ENCODE data around the gene SP140L.
"Not testable (repeated sequence)": the region's sequence is repeated elsewhere in the genome, so short reads cannot be mapped to it uniquely, and the experiment has no call there.

The SP140L gene

DNA sequence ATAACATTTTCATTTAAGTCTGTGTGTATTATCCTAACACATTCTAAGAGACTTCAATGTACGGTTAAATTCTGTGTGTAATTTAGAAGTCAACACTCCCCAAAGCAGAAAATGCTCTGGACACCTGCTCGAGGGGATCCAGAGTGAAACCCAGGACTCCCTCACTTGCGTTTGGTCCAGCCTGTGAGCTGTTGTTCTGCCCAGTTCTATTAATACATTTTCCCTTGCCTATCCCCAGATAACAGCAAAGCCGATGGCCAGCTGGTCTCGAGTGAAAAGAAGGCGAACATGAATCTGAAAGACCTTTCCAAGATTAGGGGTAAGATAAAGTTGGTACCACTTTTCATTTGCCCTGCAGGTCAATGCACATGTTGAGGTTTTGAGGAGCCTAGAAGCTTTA, 58.0 kb downstream of the SP140L start:
- DNase-seq: no peak

DNA sequence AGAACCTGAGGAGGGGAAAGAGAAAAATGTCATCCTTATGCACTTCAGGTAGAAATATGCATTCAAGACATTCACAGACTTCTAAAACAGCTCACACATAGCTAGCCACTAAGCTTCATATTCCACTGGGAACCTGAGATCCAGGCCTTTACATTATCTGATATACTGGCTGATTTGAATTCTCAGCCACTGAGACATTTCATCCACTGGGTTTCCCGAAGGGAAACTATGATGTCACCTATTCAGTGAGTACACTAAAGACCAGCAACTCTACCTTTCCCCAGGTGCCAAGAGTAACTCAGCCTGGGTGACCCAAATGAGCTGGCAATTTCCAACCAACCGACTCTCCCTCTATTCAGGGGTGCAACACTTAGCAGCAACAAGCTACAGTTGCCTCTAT, 67.3 kb downstream of the SP140L start:
- DNase-seq: no peak

DNA sequence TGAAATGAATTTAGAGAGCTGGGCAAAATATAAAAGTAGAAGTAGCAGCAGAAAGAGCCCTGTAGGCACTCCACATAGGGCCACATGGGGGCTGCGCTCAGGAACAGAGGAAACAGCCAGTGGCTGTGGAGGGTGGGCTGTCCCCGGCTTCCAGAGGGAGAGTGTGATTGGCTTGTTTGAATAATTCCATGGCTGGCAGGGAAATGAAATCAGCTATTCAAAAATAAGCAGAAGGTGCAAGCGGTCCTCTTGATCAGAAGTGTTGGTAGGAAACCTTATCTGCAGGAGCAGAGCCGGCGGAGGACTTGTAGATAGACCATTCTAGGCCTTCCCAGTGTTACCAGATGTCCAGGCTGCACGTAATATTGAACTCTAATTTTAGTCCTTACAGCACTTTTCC, 71.7 kb downstream of the SP140L start:
- not testable (repeated sequence) for DNase-seq

DNA sequence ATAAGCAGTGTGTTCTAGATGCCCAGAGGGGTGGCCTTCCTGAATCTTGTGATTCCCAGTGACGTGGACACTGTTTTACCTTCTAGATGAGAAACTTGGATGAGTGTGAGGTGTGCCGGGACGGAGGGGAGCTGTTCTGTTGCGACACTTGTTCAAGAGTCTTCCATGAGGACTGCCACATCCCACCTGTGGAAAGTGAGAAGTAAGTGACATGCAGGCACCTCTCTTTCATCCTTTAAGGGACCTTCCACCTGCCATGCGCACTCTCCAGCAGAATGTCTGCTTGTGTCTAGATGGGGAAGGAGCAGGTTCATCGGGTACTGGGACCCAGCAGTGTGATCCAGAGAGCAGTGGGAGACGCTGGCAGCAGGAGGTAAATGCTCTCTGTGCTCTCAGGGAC, 73.0 kb downstream of the SP140L start:
- DNase-seq: no peak

DNA sequence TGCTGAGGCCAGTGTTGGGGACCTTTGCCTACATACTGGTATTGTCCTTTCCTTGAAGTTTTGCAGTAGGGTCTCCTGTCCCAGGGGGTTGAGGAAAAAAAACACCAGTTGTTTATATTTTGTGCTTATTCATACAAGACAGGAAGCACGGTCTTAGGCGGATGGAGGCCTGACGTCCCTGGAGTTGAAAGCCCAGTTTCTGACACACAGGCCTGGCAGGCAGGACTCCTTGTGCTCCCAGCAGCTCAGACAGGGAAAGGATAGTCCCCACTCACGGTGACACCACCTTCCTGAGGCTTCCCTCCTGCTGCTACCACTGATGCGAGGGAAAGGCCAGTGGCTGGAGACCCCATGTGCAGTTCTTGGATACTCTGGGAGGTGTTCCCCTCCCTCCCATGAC, 73.5 kb downstream of the SP140L start:
- DNase-seq: no peak

DNA sequence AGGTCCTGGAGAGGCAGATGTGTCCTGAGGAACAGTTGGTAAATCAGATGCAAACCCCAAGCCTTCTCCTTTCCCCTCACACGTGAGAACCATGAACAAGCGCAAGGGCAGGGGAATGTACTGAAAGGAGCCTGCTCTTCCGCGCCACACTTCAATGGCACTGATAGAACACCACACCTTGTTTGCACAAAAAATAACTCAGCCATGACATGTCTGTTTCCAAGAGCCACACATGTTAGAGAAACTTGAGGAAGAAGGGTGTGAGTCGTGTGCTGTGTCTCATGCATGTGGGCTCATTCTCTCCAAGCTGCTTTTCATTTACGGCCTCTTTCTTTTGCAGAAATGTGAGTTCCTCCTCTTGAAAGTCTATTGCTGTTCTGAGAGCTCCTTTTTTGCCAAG, 74.0 kb downstream of the SP140L start:
- DNase-seq: not testable (repeated sequence)

DNA sequence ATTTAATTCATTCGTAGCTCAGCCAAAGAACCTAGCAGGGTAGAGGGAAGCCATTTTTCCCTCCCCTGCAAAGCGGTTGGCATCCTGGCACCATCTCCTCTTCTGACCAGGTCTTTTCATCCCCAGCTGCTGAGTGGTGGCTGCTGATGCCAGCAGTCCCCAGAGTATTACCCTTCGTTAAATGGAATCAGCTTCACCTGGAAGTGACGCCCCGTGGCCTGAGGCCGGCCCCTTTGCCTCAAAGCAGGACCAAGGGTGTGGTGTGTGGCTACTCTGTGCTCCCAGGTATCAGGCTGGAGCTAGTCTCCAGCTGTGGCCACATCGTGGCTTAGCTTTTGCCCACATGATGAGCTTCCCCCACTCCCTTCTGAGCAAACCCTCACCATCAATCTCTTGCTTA, 76.8 kb downstream of the SP140L start:
- DNase-seq: no peak

DNA sequence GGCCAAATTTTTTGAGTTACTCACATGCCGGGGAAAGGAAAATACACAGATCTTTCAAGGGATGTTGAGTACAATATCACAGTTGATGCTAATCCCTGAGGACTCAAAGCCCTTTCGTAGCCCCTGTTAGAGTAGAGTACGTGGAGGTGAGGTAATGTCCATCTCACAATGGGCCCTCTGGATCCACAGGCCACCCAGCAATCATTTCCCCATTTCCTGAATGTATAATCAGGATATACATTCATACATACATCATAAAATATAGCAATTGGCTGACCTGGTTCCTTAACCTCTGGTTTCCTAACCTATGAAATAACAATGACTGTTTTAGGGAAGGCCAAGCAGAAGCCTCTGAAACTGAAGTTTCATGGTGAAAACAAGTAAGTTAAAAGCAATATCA, 78.8 kb downstream of the SP140L start:
- DNase-seq: no peak

DNA sequence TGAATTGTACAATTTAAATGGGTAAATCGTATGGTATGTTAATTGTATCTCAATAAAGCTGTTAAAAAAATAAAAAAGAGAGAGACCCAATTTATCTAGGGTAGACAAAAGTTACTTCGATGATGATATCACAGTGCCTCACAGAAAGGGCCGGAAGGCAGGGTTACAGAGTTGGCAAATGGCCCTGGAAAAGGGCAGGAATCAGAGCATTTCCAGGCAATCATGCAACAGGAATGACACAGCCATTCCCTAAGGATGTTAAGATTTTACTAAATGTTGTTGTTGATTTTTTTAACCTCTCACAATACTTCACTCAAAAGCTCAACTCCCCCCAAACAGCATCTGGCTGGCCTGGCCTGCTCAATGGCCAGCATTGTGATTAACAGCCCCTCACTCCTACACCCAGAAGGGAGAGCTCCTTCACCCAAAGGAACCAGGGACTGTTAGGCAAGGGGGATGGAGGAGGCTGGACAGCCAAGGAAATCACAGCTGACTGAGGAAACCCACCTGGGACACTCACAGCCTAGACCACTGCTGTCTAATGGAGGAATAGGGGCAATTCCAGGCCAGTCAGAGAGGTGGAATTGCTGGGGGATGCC, 81.3 kb downstream of the SP140L start:
- peak; percentile 91 for DNase-seq

DNA sequence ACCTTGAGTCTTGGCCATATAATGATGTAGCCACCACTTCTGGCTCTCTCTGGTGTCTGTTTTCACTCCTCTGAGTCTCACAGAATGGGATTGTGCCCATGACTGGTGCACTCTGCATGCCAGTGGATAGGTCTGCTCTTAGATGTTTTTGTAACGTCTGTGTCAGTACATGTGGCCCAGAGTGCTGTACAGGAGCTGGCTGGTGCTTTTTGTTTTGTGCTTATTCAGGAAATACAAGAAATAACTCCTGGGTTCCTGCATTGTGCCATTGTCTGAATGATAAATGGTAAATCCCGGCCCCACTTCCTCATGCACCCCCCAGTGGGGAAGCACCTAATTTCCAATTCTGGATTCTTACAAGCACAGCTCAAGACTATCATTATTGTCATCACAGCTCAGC, 82.3 kb downstream of the SP140L start:
- not testable (repeated sequence) for DNase-seq

DNA sequence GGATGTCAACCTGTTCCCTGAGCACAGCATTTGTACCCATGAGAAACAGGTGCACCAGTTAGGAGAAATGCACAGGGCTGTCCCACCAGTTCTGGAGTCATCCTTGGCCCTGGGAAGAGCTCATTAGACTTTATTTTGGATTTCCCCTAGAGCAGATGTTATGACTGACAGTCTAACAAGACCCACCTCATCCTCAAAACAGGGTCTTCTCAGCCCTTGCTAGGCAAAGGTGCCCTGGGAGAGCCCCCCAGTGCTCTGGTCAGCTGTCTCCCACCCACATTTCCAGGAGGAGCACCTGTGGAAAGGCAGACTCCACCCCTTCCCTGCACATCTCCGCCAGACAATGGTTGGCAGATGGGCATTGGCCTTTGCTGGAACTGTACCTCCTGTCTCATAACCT, 83.3 kb downstream of the SP140L start:
- no peak for DNase-seq

DNA sequence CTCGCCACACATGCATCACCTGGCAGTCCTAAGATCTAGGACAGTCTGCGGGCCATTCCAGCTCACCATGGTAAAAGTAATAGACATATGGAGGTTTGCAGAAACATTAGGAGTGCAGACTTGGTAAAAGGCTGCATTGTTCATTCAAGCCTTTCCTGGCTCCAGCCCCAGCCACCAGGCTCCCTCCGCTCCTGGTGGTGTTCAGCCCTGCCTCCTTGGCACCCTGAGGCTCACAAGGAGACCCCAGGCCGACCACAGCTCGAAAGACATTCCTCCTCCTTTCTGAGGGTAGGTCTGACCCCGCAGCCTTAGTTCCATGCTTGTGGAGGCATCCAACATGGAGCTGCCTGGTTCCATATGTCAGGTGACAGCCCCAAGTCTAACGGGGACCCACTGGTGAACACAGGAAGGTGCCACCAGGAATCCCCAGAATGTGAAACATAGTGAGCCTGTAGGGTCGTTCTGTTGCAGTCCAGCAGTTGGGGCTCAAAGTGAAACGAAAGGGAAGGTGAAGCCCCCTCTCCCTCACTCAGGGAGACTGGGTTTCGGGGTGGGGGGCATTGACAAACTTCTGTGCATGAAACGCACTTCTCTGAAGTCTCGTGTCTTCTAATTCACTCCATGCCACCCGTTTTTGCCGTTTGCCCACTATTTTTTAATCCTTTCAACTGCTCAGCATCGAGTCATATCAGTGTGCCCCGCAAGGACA, 84.0 kb downstream of the SP140L start:
- DNase-seq: no peak

DNA sequence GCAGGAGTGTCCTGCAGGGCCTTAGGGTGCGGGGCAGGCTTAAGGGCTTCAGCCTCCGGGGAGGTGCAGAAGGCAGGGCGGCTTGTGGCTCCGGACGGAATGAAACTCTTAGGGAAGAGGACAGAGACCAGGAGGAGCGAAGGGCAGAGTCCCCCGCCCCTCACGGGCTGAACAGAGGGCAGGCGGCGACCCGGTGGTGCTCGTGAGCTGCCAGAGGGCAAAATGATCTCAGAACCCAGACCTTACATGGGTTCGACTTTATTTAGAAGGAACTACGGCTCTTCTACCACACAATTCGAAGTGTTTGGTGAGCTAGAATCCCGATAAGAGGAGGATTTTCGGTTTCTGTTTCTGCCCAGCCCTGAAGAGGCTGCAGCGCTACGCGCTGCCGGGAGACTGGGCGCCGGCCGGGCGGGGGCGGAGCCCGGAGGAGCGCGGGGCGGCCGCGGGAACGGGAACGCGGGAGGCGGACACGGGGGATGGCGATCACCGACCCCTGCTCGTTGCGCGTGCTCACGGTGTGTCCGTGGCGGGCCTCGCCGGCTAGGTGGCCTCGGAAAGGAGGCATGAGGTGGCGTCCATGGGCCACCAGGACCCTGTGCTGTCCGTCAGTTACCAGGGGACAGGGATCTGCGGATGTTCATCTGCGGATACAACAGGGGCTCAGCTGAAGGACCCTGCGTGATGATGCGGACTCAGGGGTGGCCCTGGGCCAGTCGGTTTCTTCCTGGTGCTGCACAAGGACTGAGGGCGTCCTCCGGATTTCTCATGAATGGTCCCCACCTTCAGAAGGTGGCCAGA, 84.8 kb downstream of the SP140L start:
- DNase-seq: peak; percentile 69

DNA sequence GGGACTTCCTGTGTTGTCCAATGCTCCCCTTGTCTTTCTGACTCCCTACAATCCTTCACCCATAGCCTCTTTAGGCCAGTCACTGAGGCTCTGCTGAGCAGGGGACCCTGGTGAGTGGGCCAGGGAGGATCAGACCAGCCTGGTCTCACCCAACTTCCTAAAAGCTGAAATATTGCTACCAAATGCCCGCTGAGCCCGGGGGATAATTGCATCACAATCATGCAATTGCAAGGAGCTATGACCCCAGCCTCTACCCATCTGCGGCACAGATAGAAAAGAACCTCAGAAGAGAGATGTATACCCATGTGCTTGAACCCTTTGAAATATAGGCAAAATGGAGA, 85.3 kb downstream of the SP140L start:
- no peak for DNase-seq

DNA sequence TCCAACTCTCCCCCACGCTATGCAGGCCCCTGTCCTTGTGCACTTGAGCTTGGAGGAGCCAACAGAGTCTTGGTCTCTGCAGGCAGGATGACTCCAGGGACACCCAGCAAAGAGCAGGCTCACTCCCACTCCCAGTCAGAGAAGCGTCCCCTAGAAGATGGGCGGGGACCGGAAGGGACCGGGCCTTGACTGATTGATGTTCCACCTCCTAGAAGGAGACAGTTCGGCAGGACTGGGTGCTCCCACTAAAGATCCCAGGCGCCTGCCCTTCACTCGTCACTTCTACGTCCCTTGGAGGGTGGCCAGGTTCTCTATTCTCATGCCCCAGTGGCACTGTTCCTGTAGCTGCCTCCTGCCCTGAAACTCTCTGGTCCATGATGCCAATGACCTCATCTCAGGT, 85.9 kb downstream of the SP140L start:
- DNase-seq: no peak

DNA sequence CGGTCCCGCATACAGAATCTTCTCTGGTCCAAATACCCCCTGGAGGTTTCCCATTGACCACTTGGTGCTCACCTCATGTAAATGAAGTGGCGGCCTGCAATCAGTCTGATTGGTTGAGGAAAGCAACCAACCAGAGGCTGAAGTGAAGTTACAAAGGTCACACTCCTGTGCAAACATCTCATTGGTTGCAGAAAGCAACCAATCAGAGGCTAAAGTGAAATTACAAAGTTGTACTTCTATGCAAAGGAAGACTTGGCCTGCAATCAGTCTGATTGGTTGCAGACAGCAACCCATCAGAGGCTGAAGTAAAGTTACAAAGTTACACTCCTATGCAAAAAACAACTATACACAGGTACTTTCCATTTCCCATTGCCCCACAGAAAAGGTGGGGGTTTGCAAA, 86.5 kb downstream of the SP140L start:
- DNase-seq: no peak

DNA sequence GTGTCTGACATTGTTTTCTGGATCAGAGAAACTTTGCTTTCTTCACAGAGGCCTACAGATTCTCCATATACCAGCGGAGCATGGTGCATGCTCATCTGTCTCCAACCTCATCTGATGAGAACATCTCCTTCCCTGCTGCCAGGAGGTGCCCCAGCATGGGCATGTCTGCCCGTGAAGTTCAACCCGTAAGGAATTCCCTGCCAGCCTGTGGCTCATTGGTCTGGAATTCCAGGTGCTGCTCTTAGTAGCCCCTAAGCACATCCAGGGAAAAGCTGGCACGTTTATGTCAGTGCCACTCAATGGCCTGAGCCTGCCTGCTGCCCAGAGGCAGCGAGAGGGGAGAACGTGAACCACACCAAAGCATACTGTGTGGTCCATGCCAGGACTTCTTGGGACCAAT, 87.3 kb downstream of the SP140L start:
- no peak for DNase-seq

DNA sequence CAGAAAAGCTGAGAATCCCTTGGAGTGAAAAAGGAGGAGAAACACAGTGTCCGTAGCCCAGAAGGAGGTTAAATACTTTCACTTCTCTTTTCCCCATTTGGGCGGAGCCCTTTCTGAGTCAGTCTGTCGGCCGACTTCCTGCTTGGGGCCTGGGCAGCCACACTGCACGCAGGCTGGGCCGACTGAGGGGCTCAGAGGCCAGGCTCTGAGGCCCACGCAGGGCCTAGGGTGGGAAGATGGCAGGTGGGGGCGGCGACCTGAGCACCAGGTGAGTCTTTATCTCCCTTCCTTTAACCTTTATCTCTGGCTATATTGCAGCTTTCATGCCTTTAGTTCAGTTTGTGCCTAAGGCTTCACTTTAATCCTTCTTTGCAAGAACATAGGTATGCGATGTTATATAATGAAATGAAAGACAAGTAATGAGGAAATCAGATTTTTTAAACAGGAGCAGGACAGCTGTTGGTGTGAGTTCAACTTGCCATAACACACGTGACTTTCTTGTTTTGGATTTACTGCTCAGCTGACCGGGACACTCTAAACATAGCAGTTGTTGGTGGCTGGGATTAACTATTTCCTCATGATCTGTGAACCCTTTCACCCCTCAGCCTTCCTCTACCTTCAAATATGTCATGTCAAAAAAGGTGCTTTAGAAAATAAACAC, 89.2 kb downstream of the SP140L start, which contains the start of gene SP100:
Gene SP100 (plus strand): TSS at position 141 of the 661 bp plus-strand sequence. CDS start 96 bp downstream, at position 237.
- peak; percentile 82 for DNase-seq

DNA sequence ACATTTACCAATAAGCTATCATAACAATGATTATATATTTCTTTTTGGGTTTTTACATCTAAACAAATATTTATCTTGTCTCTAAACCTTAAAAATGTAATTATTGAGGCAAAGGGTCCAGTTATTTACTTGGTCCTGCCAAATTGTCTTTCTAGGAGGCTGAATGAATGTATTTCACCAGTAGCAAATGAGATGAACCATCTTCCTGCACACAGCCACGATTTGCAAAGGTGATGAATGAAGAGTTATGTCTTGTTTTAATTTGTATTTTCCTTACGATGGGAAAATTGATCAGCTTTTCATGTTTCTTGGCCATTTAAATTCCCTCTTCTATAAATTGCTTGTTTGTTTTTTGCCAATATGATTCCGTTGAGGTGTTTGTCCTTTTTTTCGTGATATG, 90.4 kb downstream of the SP140L start:
- DNase-seq: no peak

DNA sequence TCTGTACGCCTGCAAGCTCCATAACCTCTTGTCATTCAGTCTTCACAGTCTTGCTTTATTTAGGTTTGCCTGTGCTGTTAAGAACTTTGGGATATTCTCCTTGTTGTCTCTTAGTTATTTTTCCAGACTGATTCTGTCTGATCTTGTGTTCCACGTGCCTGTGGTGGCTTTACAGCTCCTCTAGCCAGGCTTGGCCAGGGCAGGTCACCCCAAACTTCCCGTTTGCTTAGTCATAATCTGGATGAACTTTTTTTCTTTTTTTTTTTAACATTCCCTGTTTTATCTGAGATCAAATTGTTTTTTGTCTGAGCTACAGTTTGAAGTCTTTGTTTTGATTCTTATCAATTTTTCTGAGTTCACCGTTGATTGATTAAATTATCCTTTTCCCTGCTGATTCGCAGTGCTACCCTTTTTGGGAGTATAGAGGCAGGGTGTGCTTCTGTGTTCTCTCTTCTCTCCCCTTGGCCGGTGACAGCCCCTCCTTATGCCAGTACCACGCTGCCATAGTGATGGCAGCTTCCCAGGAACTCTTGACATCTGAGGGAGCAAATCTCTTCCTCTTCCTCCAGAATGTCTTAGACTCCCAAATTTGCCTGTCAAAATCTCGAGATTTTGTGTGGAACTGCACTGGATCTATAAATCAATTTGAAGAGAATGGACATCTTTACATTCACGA, 91.5 kb downstream of the SP140L start:
- DNase-seq: peak; percentile 87

DNA sequence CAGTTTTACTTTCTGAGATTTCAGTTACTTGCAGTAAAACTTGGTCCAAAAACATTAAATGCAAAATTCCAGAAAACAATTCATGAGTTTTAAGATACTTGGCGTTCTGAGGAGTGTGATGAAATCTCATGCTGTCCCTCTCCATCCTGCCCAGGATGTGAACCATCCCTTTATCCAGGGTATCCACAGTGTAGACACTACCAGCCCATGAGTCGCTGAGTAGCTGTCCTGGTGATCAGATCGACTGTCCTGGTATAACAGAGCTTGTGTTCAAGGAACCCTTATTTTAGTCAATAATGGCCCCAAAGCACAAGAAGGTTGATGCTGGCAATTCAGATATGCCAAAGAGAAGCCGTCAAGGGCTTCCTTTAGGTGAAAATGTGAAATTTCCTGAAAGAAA, 92.2 kb downstream of the SP140L start:
- no peak for DNase-seq

DNA sequence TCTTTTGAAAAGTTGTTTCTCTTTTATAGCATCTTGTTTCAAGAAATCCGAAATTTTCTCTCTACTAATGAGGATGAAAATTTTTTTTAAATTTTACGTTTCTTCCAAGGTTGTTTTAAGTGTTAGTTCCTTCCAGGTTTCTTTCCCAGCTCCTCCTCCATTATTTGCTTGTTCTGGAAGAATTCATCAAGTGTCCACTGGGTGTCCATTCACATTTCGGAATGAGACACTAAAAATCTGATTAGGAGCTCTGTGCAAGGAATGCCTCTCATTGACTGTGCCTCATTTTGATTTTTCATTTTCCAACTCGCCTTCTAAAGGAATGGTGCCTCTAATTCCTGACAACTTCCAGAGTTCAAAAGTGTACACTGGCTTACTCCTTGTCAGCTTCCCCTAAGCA, 95.2 kb downstream of the SP140L start:
- DNase-seq: no peak

DNA sequence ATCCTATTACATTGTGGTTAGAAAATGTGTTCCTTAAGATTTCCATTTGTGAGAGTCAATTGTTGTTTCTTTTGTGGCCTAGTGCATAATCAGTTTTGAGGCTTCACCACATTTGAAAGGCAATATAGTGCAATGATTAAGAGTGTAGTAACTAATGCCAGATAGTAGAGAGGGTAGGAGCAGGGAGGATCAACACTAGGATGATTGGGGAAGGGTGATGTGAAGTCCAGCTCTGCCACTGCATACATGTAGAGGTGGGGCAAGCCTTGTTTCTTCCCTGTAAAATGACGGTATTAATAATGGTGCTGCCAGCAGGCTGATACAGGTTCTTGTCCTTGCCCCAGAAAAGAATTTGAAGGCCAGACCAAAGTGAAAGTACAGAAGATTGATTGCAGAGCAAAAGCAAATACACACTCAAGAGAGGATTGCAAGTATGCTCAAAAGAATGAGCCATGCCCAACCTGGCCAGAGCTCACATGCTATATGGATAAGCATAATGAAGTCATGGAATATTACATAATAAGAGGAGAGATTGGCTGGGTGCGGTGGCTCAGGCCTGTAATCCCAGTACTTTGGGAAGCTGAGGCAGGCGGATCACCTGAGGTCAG, 97.0 kb downstream of the SP140L start:
- DNase-seq: no peak

All from HCEC 1CT (cell line).